GM10248 (cell line): ENCODE results near the gene FADS3.

Experiments used
- CTCF ChIA-PET: fragments of 300-600 bp; sonication (Branson Sonifier 250); formaldehyde crosslinking; extraction: SDS; loops from one replicate; lab custom pipeline; 2021; ENCODE audit warnings: antibody characterized with exemption; lab: Yijun Ruan, JAX
- POLR2A ChIA-PET: fragments of 350-650 bp; sonication (Branson Sonifier 250); formaldehyde crosslinking; extraction: SDS; loops from one replicate; lab custom pipeline; 2020; ENCODE audit warnings: antibody characterized with exemption; lab: Yijun Ruan, JAX
- DNase-seq: peaks from one replicate; pipeline ENCODE4 v3.0.0; 2012; ENCODE audit errors: extremely low spot score
- CTCF ChIP-seq: IDR thresholded peaks from 2 replicates; pipeline ENCODE4 v1.5.1; 2012; ENCODE audit warnings: mild to moderate bottlenecking, low read depth; ENCODE audit errors: extremely low read depth, missing control alignments, control extremely low read depth

Gene FADS3

DNA sequence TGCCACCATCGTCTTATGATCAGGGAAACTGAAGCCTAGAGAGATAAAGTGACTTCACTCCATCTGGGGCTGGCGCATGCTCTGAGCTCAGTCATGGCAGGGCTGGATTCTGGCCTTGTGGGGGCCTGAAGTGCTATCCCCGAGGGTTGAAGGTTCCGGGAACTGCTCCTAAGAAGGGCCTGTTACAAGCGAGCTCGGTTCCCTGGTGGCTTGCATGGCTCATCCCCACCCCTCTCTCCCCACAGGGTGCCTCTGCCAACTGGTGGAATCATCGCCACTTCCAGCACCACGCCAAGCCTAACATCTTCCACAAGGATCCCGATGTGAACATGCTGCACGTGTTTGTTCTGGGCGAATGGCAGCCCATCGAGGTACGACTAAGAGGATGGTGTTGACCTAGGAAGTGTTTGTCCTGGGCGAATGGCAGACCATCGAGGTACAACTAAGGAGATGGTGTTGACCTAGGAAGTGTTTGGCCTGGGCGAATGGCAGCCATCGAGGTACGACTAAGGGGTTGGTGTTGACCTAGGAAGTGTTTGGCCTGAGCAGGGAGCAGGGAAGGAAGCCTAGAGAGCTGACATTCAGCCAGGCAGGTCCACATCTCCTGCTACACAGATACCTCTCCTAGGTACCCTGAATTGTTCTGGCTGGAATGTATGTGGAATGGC is 43.3 kb downstream of the FADS3 start:
- DNase-seq = no peak
- CTCF ChIA-PET = interaction anchor here (1.2 to 1.4 kb wide), 3 partner anchors 14 to 234 kb away, joined by 3 to 6 read pairs (median 4); no protein-coding TSS in a partner anchor
- TF ChIP-seq CTCF = no peak
- POLR2A ChIA-PET = no interaction called here

- CTCF ChIA-PET = interaction anchor here (0.8 to 1.7 kb wide), 2 partner anchors 49 to 52 kb away, joined by 3 to 4 read pairs; no protein-coding TSS in a partner anchor
- TF ChIP-seq CTCF = no peak
- no peak for DNase-seq
- POLR2A ChIA-PET = no interaction called here
Measured at GRCh38 chr11:61846362-61847020, 44.9 kb downstream of the FADS3 start.

DNA sequence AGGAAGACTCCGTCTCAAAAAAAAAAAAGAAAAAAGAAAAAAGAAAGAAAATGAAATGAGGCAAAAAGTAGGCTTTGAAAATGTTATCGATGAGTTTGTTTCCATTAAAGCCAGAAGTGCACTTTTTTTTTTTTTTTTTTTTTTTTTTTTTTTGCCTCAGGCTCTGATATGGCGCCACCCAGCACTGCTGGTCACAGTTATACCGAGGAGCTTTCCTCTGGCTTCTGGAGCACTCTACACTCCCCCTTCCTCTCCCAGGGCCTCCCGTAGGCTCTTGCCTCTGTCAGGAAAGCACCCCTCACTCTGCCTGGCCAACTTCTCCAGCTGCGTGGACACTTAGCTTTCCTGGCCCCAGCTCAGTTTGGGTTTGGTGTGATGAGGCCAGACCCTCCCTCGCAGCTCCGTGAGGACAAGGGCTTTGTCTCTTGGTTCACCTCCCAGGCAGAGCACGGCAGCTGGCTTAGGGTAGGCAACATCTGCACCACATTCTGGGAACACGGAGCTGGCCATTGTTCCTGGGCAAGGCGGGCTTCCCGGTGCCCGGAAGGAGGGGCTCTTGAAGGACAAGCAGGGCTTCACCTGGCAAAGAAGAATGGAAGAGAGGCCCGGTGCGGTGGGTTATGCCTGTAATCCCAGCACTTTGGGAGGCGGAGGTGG is 46.3 kb downstream of the FADS3 start:
- no peak for DNase-seq
- no peak for TF ChIP-seq CTCF
- ChIA-PET CTCF (interaction anchor here (1.2 to 1.7 kb wide), 2 partner anchors 26 to 47 kb away, joined by 3 to 4 read pairs; no protein-coding TSS in a partner anchor), POLR2A (no interaction called here)

DNA sequence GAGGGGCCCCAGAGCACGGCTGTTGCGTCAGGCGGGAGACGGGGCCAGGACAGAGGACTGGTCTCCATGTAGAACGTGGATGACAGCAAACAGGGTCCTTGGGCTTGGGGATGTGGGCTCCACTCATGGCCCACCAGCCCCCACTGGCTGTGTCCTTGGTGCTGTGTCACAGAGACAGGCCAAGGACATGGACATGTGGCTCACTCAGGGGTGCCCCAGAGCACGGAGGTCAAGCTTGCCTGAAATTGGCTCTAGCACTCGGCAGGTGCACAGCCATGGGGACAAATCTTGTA is 48.9 kb downstream of the FADS3 start:
- CTCF ChIA-PET = interaction anchor here (0.9 kb wide), 1 partner anchor 11 kb away, joined by 5 read pairs; no protein-coding TSS in a partner anchor

DNA sequence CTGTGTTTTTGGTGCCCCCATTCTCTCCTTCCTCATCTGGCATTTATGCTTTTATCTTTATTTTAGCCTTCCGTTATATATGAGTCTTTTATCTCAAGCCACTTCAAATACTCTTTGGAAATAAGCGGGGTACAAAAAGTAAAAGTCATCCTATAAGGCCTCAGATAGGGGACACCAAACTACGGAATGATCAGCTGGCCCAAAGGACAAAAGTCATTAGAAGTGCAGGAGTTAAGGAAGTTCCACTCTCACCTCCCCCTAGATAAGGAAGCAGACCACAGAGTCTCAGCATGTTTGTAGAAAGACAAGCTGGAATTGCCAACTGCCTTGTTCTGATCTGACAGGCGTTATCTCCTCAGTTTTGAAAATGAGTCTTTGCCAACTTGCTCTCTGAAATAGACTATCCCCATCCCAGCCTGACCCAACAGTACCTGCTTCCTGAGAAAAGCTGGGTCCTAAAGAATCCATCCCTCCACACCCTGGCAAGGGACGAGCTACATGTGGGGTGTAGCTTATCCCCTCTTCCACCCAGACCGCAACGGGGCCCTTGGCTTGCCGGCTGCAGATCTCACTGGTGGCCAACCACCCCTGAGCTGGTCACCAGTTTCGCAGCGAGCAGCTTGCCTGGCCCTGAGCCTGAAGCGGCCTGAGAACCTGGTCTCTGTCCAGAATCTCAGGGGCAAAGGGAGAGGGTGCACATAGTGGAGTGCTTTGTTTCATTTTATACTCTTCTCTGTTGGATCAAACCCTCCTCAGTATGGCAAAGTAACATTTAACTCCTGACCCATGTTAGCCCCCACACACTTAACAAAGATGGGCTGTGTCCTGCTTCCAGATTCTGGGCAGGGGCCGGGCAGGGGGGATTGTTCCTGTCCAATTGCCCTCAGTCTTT is 49.5 kb downstream of the FADS3 start:
- no peak for TF ChIP-seq CTCF
- POLR2A ChIA-PET = no interaction called here
- CTCF ChIA-PET = interaction anchor here (0.7 to 1.9 kb wide), 5 partner anchors 11 to 104 kb away, joined by 3 to 6 read pairs (median 4); no protein-coding TSS in a partner anchor
- DNase-seq = no peak

More for the DNA sequence above, 48.9 kb downstream of the FADS3 start:
- POLR2A ChIA-PET = no interaction called here
- TF ChIP-seq CTCF = no peak
- DNase-seq = no peak
